Activated CD8-positive, alpha-beta T cell treated with anti-CD3 and anti-CD28 coated beads, Interleukin-2, amount 10 ng/mL, durations not matched to agents 7 days and 5 days (primary cell): ENCODE results near the gene FBXL16. TPM values are rescaled to one million over a fixed set of nuclear protein-coding genes. Genes with fewer than 3 reads are reported as not detected.
A peak's percentile ranks its signal among the peaks of the same experiment; 100 is the strongest.

Experiments
- ATAC-seq: fragments of 150-1000 bp; cut with Tn5 transposase; one replicate; pipeline ENCODE4 v1.10.0; 2021; ENCODE audit warnings: moderate library complexity
- CTCF ChIA-PET: fragments of 350-600 bp; sonication (Branson Sonifier 250); formaldehyde crosslinking; loops from one replicate; lab custom pipeline; 2021; ENCODE audit warnings: antibody characterized with exemption; lab: Charles Lee
- POLR2A ChIA-PET: fragments of 350-600 bp; sonication (Branson Sonifier 250); formaldehyde crosslinking; loops from one replicate; lab custom pipeline; 2021; ENCODE audit warnings: antibody characterized with exemption; lab: Charles Lee
- DNase-seq: peaks from one replicate; pipeline ENCODE4 v3.0.0-alpha.2; 2020
- H3K27ac Mint-ChIP-seq: one replicate; pipeline ENCODE4 v1.8.0; 2021; ENCODE audit warnings: mild to moderate bottlenecking, mixed read lengths
- H3K27me3 Mint-ChIP-seq: one replicate; pipeline ENCODE4 v1.8.0; 2021; ENCODE audit warnings: low read depth, mixed read lengths
- H3K36me3 Mint-ChIP-seq: one replicate; pipeline ENCODE4 v1.8.0; 2021; ENCODE audit warnings: low read depth, mixed read lengths
- H3K4me1 Mint-ChIP-seq: one replicate; pipeline ENCODE4 v1.8.0; 2021; ENCODE audit warnings: low read depth, mixed read lengths
- H3K4me3 Mint-ChIP-seq: one replicate; pipeline ENCODE4 v1.8.0; 2021; ENCODE audit warnings: mild to moderate bottlenecking, mixed read lengths
- H3K9me3 Mint-ChIP-seq: one replicate; pipeline ENCODE4 v1.8.0; 2022; ENCODE audit warnings: mixed read lengths; ENCODE audit not compliant: insufficient read depth
- total RNA-seq, 2 experiments: library from RNA; stranded (reverse); gene quantifications; one replicate each; pipeline ENCODE4 v1.2.3, GENCODE V29; 2021

Gene FBXL16
- total RNA-seq, 2 experiments from 2014 or later = 5.9 to 7.3 TPM

GRCh38 chr16:671353-672131, 34.1 kb downstream of the FBXL16 start:
- peaks cover 6% of the 10 kb centered on the region for H3K27me3 Mint-ChIP-seq
- H3K36me3 Mint-ChIP-seq = peaks cover 14% of the 10 kb centered on the region
- ChIA-PET CTCF (no interaction called here), POLR2A (interaction anchor here (0.8 to 1.4 kb wide), 2 partner anchors 9 to 19 kb away, joined by 3 to 5 read pairs; partner anchors contain the start of genes STUB1 and WDR24)
- no peaks in the 10 kb centered on the region for H3K9me3 Mint-ChIP-seq
- no peak overlapping the region for H3K27ac Mint-ChIP-seq
- no peak for ATAC-seq
- no peak overlapping the region for H3K4me3 Mint-ChIP-seq
- H3K4me1 Mint-ChIP-seq = peaks cover 18% of the 10 kb centered on the region
- DNase-seq = no peak

GRCh38 chr16:670485-671352, 34.9 kb downstream of the FBXL16 start:
- Mint-ChIP-seq H3K4me1 (peaks cover 18% of the 10 kb centered on the region), H3K9me3 (no peaks in the 10 kb centered on the region), H3K4me3 (no peak overlapping the region), H3K36me3 (peaks cover 14% of the 10 kb centered on the region), H3K27me3 (peaks cover 6% of the 10 kb centered on the region), H3K27ac (no peak overlapping the region)
- ChIA-PET POLR2A (interaction anchor here (1.4 kb wide), 1 partner anchor 10 kb away, joined by 5 read pairs; the partner anchor contains the start of gene STUB1), CTCF (no interaction called here)
- no peak for DNase-seq
- ATAC-seq = no peak

- DNase-seq (no peak), ATAC-seq (no peak)
- no peaks in the 10 kb centered on the region for H3K9me3 Mint-ChIP-seq
- CTCF ChIA-PET = interaction anchor here (1.4 to 2.5 kb wide), 2 partner anchors 10 to 43 kb away, joined by 3 to 10 read pairs; partner anchors contain the start of gene STUB1
- POLR2A ChIA-PET = interaction anchor here (2.4 kb wide), 1 partner anchor 12 kb away, joined by 9 read pairs; no protein-coding TSS in a partner anchor
- H3K4me1 Mint-ChIP-seq = peaks cover 12% of the 10 kb centered on the region
- no peaks in the 10 kb centered on the region for H3K27me3 Mint-ChIP-seq
- H3K27ac Mint-ChIP-seq = peak overlapping the region; percentile 75
- peak overlapping the region; percentile 79 for H3K4me3 Mint-ChIP-seq
- peaks cover 14% of the 10 kb centered on the region for H3K36me3 Mint-ChIP-seq
These were observed 35.9 kb downstream of the FBXL16 start for GRCh38 chr16:669666-670065.

- Mint-ChIP-seq H3K27ac (peak overlapping the region; percentile 75), H3K9me3 (no peaks in the 10 kb centered on the region), H3K4me1 (peaks cover 12% of the 10 kb centered on the region), H3K27me3 (no peaks in the 10 kb centered on the region), H3K4me3 (peak overlapping the region; percentile 79), H3K36me3 (peaks cover 14% of the 10 kb centered on the region)
- ATAC-seq (peak; percentile 20), DNase-seq (no peak)
- ChIA-PET CTCF (interaction anchor here (1.0 to 2.5 kb wide), 7 partner anchors 11 to 72 kb away, joined by 3 to 10 read pairs (median 4); partner anchors contain the start of genes CIAO3 and STUB1), POLR2A (interaction anchor here (0.6 to 2.4 kb wide), 4 partner anchors 13 to 1325 kb away, joined by 3 to 9 read pairs (median 4); no protein-coding TSS in a partner anchor)
These were observed 37.0 kb downstream of the FBXL16 start for GRCh38 chr16:668519-669171.

- H3K36me3 Mint-ChIP-seq = peaks cover 13% of the 10 kb centered on the region
- ATAC-seq (peak; percentile 93), DNase-seq (peak; percentile 94)
- H3K4me3 Mint-ChIP-seq = peak within 1 kb of the TSS; percentile 79
- peaks cover 12% of the 10 kb centered on the region for H3K4me1 Mint-ChIP-seq
- CTCF ChIA-PET = interaction anchor here (1.1 to 2.5 kb wide), 6 partner anchors 12 to 28 kb away, joined by 3 to 10 read pairs (median 4); partner anchors contain the start of gene STUB1
- no peaks in the 10 kb centered on the region for H3K27me3 Mint-ChIP-seq
- no peaks in the 10 kb centered on the region for H3K9me3 Mint-ChIP-seq
- peak within 1 kb of the TSS; percentile 88 for H3K27ac Mint-ChIP-seq
- POLR2A ChIA-PET = interaction anchor here (0.8 to 2.4 kb wide), 5 partner anchors 12 to 142 kb away, joined by 3 to 9 read pairs (median 4); partner anchors contain the start of gene STUB1
These were observed 37.7 kb downstream of the FBXL16 start, which contains the start of gene RHOT2 for GRCh38 chr16:667780-668518. RHOT2 (plus strand) TSS chr16:668132; CDS start chr16:668200, 68 bp downstream.

- Mint-ChIP-seq H3K4me1 (peaks cover 12% of the 10 kb centered on the region), H3K4me3 (peak overlapping the region; percentile 79), H3K9me3 (no peaks in the 10 kb centered on the region), H3K36me3 (peaks cover 11% of the 10 kb centered on the region), H3K27ac (peak overlapping the region; percentile 88), H3K27me3 (no peaks in the 10 kb centered on the region)
- CTCF ChIA-PET = interaction anchor here (1.1 to 2.5 kb wide), 6 partner anchors 12 to 28 kb away, joined by 3 to 10 read pairs (median 4); partner anchors contain the start of gene STUB1
- DNase-seq = no peak
- no peak for ATAC-seq
- POLR2A ChIA-PET = interaction anchor here (0.8 to 2.4 kb wide), 6 partner anchors 8 to 141 kb away, joined by 3 to 9 read pairs (median 4); partner anchors contain the start of genes RHBDL1 and STUB1
These were observed 38.4 kb downstream of the FBXL16 start for GRCh38 chr16:667113-667779.

- ATAC-seq = no peak
- Mint-ChIP-seq H3K36me3 (peaks cover 11% of the 10 kb centered on the region), H3K4me1 (peaks cover 12% of the 10 kb centered on the region), H3K4me3 (no peak overlapping the region), H3K27ac (peak overlapping the region; percentile 88), H3K9me3 (no peaks in the 10 kb centered on the region), H3K27me3 (no peaks in the 10 kb centered on the region)
- CTCF ChIA-PET = no interaction called here
- DNase-seq = no peak
- POLR2A ChIA-PET = interaction anchor here (0.8 kb wide), 1 partner anchor 9 kb away, joined by 4 read pairs; the partner anchor contains the start of gene RHBDL1
These were observed 39.0 kb downstream of the FBXL16 start for GRCh38 chr16:666572-666971.

- ATAC-seq (no peak), DNase-seq (no peak)
- CTCF ChIA-PET = no interaction called here
- Mint-ChIP-seq H3K9me3 (no peaks in the 10 kb centered on the region), H3K36me3 (peaks cover 8% of the 10 kb centered on the region), H3K4me1 (peaks cover 7% of the 10 kb centered on the region), H3K4me3 (no peak overlapping the region), H3K27ac (no peak overlapping the region), H3K27me3 (no peaks in the 10 kb centered on the region)
- POLR2A ChIA-PET = interaction anchor here (1.0 kb wide), 1 partner anchor 13 kb away, joined by 3 read pairs; the partner anchor contains the start of gene WDR90
These were observed 43.0 kb downstream of the FBXL16 start for GRCh38 chr16:662597-662996.

GRCh38 chr16:662095-662494, 43.5 kb downstream of the FBXL16 start:
- Mint-ChIP-seq H3K27ac (no peak overlapping the region), H3K9me3 (no peaks in the 10 kb centered on the region), H3K36me3 (peaks cover 8% of the 10 kb centered on the region), H3K4me1 (peaks cover 5% of the 10 kb centered on the region), H3K27me3 (no peaks in the 10 kb centered on the region), H3K4me3 (no peak overlapping the region)
- POLR2A ChIA-PET = interaction anchor here (0.6 to 1.0 kb wide), 2 partner anchors 11 to 13 kb away, joined by 3 read pairs; partner anchors contain the start of gene WDR90
- DNase-seq (no peak), ATAC-seq (no peak)
- CTCF ChIA-PET = no interaction called here
